ENCODE data around the gene AFAP1.

The AFAP1 gene

DNA sequence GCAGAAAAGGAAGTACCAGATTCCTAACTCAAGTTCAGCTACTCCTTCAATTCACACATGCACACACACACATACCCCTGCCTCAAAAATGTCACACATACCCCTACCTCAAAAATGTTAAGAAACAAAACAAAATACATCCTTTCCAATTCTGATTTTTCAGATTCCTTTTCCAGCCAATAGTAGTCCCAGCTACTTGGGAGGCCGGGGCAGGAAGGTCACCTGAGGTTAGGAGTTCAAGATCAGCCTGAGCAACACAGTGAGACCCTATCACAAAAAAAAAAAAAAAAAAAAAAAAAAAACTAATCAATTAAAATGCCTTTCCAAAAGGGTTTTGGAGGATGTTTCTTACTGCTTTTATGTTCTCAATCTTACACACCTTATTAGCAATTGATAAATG, 138.0 kb downstream of the AFAP1 start:
- DNase-seq, result no peak

DNA sequence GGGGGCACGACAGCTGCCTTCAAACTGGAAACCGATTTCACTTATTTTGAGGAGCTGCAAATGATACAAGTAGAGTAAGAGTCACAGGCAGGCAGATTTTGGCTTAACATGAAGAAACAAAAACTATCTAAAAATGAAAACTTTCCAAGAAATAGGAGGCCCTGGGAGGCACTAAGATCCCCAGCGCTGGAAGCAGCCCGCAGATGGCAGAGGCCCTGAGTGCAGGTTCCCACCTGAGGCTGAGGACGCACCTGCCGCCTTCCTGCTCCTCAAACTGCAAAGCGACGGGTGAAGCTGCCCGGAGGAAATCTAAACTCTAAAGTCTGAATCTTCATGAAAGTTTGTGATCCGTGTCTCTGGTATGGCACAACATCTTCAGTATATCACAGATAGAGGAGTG, 138.7 kb downstream of the AFAP1 start:
- no peak for DNase-seq

DNA sequence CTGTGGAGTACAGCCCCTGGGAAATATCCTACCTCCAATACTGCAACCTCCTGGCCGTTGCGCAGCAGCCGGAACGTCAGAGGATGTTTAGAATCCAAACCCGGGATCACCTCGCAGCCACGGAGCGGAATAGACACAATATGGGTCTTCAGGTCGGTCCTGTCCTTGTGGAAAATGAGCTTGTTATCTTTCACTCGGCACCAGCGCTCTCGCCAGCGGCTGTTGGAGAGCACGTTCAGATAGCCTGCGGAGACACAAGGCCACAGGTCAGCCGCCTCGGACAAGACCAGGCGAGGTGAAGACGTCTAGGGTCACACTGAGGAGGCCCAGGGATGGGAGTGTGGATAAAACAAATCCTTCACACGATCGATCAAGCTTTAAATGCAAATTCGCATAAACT, 139.3 kb downstream of the AFAP1 start:
- no peak for DNase-seq

DNA sequence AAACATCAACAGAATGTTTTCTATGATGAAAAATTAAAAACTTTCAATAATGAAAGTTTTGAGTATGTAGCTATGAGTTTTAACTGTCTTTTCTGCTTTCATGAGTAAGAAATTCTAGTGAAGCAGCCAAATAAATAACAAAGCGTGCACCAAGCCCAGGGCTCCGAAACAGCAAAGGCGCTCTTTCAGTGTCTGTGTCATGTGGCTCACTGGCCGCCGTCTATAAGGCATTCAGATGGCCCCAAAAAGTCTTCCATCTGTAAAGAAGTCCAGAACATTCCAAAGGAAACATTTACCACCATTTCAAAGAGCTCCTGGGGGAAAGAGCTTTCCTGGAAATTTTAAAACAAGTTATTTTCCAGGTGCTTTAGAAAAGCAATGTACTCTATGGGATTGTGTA, 139.9 kb downstream of the AFAP1 start:
- DNase-seq, result no peak

- no peak for DNase-seq
Measured at GRCh38 chr4:7799306-7799705, 140.4 kb downstream of the AFAP1 start.

DNA sequence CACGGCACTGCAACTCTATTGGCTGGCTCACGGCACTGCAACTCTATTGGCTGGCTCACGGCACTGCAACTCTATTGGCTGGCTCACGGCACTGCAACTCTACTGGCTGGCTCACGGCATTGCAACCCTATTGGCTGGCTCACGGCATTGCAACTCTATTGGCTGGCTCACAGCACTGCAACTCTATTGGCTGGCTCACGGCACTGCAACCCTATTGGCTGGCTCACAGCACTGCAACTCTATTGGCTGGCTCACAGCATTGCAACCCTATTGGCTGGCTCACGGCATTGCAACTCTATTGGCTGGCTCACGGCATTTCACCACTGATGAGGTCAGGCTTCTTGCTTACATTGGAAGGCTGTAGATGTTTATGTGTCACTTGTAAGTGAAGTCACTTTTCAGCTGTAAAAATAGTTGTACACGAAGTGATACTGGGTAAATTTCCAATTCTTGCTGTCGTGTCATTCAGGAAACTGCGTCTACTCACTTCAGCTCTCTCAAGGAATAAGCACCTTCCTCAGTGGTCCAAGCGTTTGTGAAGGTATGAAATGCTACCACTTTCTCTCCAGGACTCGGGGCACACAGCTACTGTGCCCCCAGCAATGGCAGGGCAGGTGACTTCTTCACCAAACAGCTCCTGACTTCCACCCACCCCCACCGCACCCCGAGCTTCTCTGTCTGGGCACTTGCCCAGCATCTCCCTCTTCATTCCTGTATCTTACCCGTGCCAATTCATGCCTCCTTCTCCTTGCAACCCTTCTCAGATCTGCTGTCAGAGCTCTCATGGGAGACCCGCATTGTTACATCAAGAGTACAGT, 141.3 kb downstream of the AFAP1 start:
- no peak for DNase-seq

- no peak for DNase-seq
Measured at GRCh38 chr4:7797330-7797729, 142.3 kb downstream of the AFAP1 start.

- no peak for DNase-seq
Measured at GRCh38 chr4:7795983-7796382, 143.7 kb downstream of the AFAP1 start.

- no peak for DNase-seq
Measured at GRCh38 chr4:7793186-7793585, 146.5 kb downstream of the AFAP1 start.

DNA sequence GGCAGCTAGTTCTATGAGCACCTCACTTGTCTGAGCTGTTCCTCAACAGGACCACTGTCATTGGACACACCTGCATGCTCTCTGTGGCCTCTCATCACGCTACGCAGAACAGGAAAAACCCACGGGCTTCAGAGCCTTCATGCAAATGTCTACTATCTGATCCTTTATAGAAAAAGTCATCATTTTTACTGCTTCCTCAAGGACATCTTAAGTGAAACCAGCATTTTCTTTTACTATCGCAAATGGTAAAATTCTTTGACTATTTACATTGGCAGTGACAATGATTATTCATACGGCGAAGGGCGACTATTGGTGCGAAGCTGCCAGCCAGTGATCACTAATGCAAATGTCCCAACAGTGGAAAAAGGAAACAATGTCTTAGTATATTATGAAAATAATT, 147.0 kb downstream of the AFAP1 start:
- DNase-seq, result no peak

DNA sequence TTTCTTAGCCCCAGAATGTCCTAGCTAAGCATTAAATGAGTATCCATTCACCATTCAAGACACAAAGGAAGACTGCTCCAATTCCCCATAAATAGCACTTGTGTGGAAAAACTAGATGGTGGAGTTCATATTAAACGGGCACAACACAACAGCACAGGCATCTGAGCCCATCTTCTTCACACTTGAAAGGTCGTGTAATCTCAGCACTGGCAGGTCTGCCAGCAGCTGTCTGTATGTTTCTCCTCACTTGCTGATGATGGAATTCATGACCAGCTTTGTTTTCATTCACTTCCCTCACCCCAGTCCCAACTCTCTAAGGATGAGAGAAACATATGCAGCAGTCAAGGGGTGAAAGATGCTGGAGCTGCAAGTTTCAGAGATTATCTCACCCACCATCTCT, 148.7 kb downstream of the AFAP1 start:
- DNase-seq, result peak; percentile 60

DNA sequence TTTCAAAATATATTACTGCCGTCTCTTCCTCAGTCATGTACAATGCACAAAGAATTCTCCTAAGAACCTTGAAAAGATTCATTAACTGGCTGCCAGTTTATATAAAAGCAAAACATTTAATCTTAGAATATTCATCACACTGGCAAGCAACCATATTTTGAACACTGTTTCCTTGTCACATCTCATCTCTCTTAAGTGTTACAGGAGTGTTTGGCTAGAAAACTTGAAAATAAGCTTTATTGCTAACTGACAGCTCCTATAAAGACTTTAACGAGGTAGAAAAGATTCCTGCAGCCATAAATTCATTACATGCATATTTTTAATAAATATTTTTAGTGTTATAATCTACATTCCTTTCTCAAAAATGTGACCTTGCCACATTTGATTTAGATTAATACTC, 149.6 kb downstream of the AFAP1 start:
- DNase-seq, result peak; percentile 60

DNA sequence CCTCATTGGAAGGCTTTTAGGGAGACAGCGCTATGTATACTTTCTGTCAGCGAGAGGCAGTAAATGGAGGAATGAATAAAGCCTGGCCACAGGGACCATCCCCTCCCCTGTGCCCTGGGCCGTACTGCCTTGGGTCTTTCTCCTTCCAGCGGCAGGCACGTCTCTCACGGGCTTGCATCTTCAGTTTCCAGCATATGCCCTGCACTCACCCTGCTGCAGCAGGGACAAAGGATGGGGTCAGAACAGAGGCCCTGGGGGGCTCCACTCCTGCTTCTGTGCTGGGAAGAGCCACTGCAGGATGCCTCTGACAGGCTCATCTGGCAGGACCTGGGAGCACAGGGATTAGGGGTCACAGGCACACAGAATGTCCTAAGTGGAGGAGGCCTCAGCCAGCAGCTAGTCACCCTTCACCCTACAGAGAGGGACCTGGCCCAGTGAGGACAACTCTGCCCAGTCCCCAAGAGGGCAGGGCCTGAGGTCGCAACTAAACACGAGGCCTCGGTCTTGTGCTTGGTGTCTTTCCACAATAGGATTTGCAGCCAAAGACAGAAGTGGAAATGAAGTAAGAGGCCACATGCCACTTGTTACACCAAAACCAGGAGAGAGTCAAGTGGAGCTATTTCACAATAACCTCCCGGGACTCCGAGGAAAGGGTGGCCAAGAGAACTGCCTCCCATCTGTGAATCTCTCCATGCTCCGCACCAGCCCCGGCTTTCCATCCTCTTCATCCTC, 150.8 kb downstream of the AFAP1 start:
- peak; percentile 63 for DNase-seq

DNA sequence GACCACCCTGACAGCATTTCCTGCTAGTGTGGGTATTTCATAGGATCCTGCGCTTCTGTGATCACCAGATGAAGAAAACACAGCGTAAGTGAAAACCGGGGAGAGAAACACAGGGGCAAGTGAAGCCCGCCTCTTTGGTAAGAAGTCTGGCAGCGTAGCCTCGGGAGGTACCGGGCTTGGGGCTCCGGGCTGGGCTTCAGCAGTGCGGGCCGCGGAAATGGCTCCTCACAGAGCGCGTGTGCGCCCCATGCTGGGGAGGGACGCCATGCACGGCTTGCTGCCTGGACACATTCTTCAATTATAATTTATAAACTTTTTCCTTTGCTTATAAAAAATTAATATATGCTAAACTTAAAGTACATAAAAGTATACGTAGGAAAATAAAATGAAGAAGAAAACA, 151.5 kb downstream of the AFAP1 start:
- no peak for DNase-seq

DNA sequence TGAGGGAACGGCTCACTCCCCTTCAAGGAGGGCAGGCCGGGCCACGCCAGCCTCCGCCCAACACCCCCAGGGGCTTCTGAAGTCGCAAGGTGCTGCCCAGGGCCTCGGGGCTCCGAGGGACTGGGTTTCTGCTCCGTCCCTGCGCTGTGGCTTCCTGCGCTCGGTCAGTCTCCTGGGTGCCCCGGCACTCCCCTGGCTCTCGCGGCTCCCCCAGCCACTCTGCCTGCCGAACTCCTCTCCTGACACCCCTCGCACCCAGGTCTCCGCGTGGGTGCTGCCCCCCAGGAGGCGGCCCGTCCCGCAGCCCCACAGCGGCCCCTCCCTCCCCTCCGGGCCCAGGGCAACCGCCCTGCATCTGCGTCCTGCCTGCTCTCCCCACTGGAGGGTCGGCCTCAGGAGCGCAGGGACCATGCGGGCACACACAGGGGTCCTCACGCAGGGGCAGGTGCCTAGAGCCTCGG, 151.9 kb downstream of the AFAP1 start:
- DNase-seq, result no peak

GRCh38 chr4:7787067-7787466, 152.6 kb downstream of the AFAP1 start:
- DNase-seq, result no peak

DNA sequence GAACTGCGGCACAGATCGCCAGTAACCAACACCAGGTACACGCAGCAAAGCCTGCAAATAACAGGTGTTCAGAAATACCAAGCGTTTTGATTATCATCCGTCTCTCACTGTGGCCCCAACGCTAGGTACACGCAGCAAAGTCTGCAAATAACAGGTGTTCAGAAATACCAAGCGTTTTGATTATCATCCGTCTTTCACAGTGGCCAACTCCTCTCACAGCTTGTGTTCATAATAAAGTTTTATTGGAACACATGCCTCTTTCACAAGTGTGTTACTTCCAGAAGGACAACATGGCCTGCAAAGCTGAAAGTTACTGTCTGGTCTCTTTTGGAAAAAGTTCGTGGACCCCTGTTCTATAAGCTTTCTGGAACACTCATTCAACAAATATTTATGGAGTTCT, 153.1 kb downstream of the AFAP1 start:
- no peak for DNase-seq

- DNase-seq, result no peak
Measured at GRCh38 chr4:7786040-7786439, 153.6 kb downstream of the AFAP1 start.

GRCh38 chr4:7785017-7785416, 154.6 kb downstream of the AFAP1 start:
- no peak for DNase-seq

DNA sequence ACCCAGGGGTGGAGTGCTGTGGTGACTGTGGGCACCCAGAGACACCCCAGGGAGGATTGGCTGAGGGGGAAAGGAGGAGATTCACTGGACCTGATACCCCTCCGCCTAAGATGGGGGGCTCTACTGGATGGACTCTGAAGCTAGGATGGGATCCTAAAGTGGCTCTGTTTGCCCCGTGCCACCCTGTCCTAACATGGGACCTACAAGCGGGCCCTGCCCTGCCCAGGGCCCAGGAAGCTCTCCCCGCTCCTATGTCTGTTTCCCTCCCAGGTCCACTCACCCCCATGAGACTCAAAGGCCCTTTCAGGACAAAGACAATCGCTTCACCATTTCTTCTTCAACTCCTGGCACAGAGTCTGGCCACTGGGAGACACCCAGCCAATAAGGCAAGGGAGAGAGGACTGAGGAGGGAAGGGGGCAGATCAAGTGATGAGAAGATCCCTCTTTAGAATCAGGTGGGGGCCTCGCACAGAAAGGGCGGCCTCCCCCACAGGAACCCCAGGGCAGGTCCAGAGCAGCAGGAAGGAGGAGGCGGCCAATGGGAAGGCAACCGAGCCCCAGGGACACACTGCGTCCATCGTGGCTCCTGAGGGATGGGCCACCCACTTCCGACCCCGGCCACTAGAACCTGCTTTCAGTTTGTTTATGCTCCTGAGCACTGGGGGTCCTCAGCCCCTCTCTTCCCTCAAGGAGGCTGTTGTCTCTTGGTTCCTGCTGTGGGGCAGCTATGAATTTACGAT, 155.4 kb downstream of the AFAP1 start:
- DNase-seq, result no peak

- DNase-seq, result no peak
Measured at GRCh38 chr4:7783541-7783940, 156.1 kb downstream of the AFAP1 start.

- no peak for DNase-seq
Measured at GRCh38 chr4:7782783-7783182, 156.9 kb downstream of the AFAP1 start.

DNA sequence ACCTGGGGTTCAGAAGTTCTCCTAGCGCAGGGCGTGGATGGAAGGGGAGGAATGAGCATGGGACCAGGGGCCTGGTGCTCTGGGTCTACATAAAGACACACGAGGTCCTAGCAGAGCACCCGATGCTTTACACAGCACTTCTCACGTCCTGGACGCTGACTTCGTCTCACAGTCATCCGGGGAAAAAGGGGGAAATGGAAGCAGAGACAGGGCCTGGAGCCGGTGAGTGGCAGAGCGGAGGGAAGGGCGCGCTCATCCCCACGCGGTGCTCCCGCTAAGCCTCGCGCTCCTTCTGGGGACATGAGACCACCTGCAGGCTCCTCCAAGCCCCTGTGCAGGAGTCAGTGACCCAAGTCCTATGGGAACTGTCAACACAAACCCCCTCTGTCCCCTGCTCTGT, 157.7 kb downstream of the AFAP1 start:
- DNase-seq, result no peak

- no peak for DNase-seq
Measured at GRCh38 chr4:7781366-7781765, 158.3 kb downstream of the AFAP1 start.
